Measurements from ENCODE around the gene GRIA4. TPM values are rescaled to one million over a fixed set of nuclear protein-coding genes. Genes with fewer than 3 reads are reported as not detected.

The GRIA4 gene
- total and polyA plus RNA-seq, 11 donors, result 0.45 TPM; not detected in 10

GRCh38 chr11:105933695-105934094 lies 323.8 kb downstream of the GRIA4 start:
- Histone ChIP-seq H3K27me3 (no peaks in the 10 kb centered on the region), H3K9me3 (no peaks in the 10 kb centered on the region), H3K4me1 (no peaks in the 10 kb centered on the region), H3K27ac (no peak overlapping the region), H3K36me3 (no peaks in the 10 kb centered on the region), H3K4me3 (no peak overlapping the region)
- no peak for TF ChIP-seq CTCF (IDR thresholded peaks at IDR 0.05)
- TF ChIP-seq POLR2A (IDR thresholded peaks at IDR 0.05), result no peak
- 84 to 94% (median 89%) methylated on average over 6 of the region's 6 CpGs for WGBS, 4 donors
- DNase-seq (no peak), ATAC-seq (no peak)
- intact Hi-C loops (cut with DNase I), result no loop called here

- intact Hi-C loops (cut with DNase I), result no loop called here
- ATAC-seq, result no peak
- WGBS, 4 donors, result 32 to 53% (median 46%) methylated on average over 2 of the region's 2 CpGs
These were observed 325.9 kb downstream of the GRIA4 start for GRCh38 chr11:105935791-105936190.

GRCh38 chr11:105937331-105937730 lies 327.5 kb downstream of the GRIA4 start:
- H3K27ac ChIP-seq, result no peak overlapping the region
- 46 to 57% (median 51%) methylated on average over 4 of the region's 4 CpGs for WGBS, 4 donors
- ATAC-seq (no peak), DNase-seq (no peak)
- intact Hi-C loops (cut with DNase I), result no loop called here
- no peaks in the 10 kb centered on the region for H3K36me3 ChIP-seq
- no peaks in the 10 kb centered on the region for H3K4me1 ChIP-seq
- TF ChIP-seq POLR2A (IDR thresholded peaks at IDR 0.05) (no peak), CTCF (IDR thresholded peaks at IDR 0.05) (no peak)
- H3K27me3 ChIP-seq, result no peaks in the 10 kb centered on the region
- H3K4me3 ChIP-seq, result no peak overlapping the region
- no peaks in the 10 kb centered on the region for H3K9me3 ChIP-seq

More at GRCh38 chr11:105935791-105936190, 325.9 kb downstream of the GRIA4 start:
- Histone ChIP-seq H3K27ac (no peak overlapping the region), H3K4me1 (no peaks in the 10 kb centered on the region), H3K36me3 (no peaks in the 10 kb centered on the region), H3K4me3 (no peak overlapping the region), H3K9me3 (no peaks in the 10 kb centered on the region), H3K27me3 (no peaks in the 10 kb centered on the region)
- DNase-seq, result no peak
- TF ChIP-seq CTCF (IDR thresholded peaks at IDR 0.05) (no peak), POLR2A (IDR thresholded peaks at IDR 0.05) (no peak)

- no peak for DNase-seq
- TF ChIP-seq POLR2A (IDR thresholded peaks at IDR 0.05) (no peak), CTCF (IDR thresholded peaks at IDR 0.05) (no peak)
- Histone ChIP-seq H3K4me3 (no peak overlapping the region), H3K36me3 (no peaks in the 10 kb centered on the region), H3K9me3 (no peaks in the 10 kb centered on the region), H3K4me1 (no peaks in the 10 kb centered on the region), H3K27me3 (no peaks in the 10 kb centered on the region), H3K27ac (no peak overlapping the region)
- no peak for ATAC-seq
- intact Hi-C loops (cut with DNase I), result no loop called here
- WGBS, 4 donors, result 51 to 67% (median 57%) methylated on average over 2 of the region's 2 CpGs
These were observed 327.9 kb downstream of the GRIA4 start for GRCh38 chr11:105937738-105938137.

All from heart left ventricle (tissue), 16 donors.